Skeletal muscle tissue (tissue), 4 donors: ENCODE results near the gene RPLP2. TPM values are rescaled to one million over a fixed set of nuclear protein-coding genes. Genes with fewer than 3 reads are reported as not detected.
A peak's percentile ranks its signal among the peaks of the same experiment; 100 is the strongest.

Experiments
- H3K27ac ChIP-seq: one replicate; pipeline ENCODE4 v1.7.0; 2013; ENCODE audit warnings: mild to moderate bottlenecking, low read depth, low read length, inconsistent platforms
- H3K27me3 ChIP-seq, 3 donors: one replicate each; pipeline ENCODE4 v1.7.0; 2013; ENCODE audit warnings: low read length in 3 of 3; ENCODE audit not compliant: control insufficient read depth in 3 of 3, insufficient read depth in 3 of 3
- H3K36me3 ChIP-seq, 3 donors: one replicate each; pipeline ENCODE4 v1.7.0; 2013; ENCODE audit warnings: low read length in 3 of 3; ENCODE audit not compliant: control insufficient read depth in 3 of 3, insufficient read depth in 3 of 3
- H3K4me1 ChIP-seq, 3 donors: one replicate each; pipeline ENCODE4 v1.7.0; 2013; ENCODE audit warnings: low read length in 3 of 3, mild to moderate bottlenecking in 3 of 3; ENCODE audit not compliant: control insufficient read depth in 3 of 3, insufficient read depth in 3 of 3
- H3K4me3 ChIP-seq, 3 donors: one replicate each; pipeline ENCODE4 v1.7.0; 2013; ENCODE audit warnings: low read length in 3 of 3
- H3K9ac ChIP-seq, 3 donors: one replicate each; pipeline ENCODE4 v1.7.0; 2013; ENCODE audit warnings: low read length in 3 of 3, mild to moderate bottlenecking in 3 of 3, moderate library complexity in 2 of 3, low read depth in 1 of 3
- H3K9me3 ChIP-seq, 3 donors: one replicate each; pipeline ENCODE4 v1.7.0; 2013; ENCODE audit warnings: low read length in 3 of 3; ENCODE audit not compliant: control insufficient read depth in 3 of 3
- total RNA-seq: library from RNA; depleted of rRNA; stranded (reverse); fragments of >200 nt; gene quantifications from one replicate; pipeline ENCODE4 v1.2.3, GENCODE V29; 2014
- donor health status: Osteomylitis.

RPLP2 gene
- total RNA-seq, 1 donor from 2014 or later = 414 TPM

- Histone ChIP-seq H3K9me3 (no peaks in the 10 kb centered on the region), H3K4me3 (peak overlapping the region; percentile 15 to 47 (median 46)), H3K9ac (peak overlapping the region; percentile 47 to 62 (median 56)), H3K36me3 (peaks cover 8 to 10% (median 10%) of the 10 kb centered on the region in 3 donors), H3K27ac (peak overlapping the region; percentile 54), H3K27me3 (peaks cover 13 to 16% (median 14%) of the 10 kb centered on the region in 3 donors), H3K4me1 (peaks cover 16 to 19% (median 16%) of the 10 kb centered on the region in 3 donors)
Measured at GRCh38 chr11:783581-784015, 26.2 kb upstream of the RPLP2 start.

- no peak overlapping the region for H3K9ac ChIP-seq
- peaks cover 14 to 22% (median 16%) of the 10 kb centered on the region in 3 donors for H3K4me1 ChIP-seq
- H3K9me3 ChIP-seq = no peaks in the 10 kb centered on the region
- no peak overlapping the region for H3K27ac ChIP-seq
- H3K4me3 ChIP-seq = no peak overlapping the region
- H3K27me3 ChIP-seq = peaks cover 30 to 36% (median 34%) of the 10 kb centered on the region in 3 donors
- no peaks in the 10 kb centered on the region for H3K36me3 ChIP-seq
Measured at GRCh38 chr11:786235-787083, 23.3 kb upstream of the RPLP2 start.

GRCh38 chr11:787084-787675 is 22.6 kb upstream of the RPLP2 start:
- Histone ChIP-seq H3K4me3 (no peak overlapping the region), H3K27me3 (peaks cover 30 to 39% (median 37%) of the 10 kb centered on the region in 3 donors), H3K36me3 (no peaks in the 10 kb centered on the region), H3K9ac (no peak overlapping the region), H3K9me3 (no peaks in the 10 kb centered on the region), H3K4me1 (peaks cover 14 to 22% (median 16%) of the 10 kb centered on the region in 3 donors), H3K27ac (no peak overlapping the region)

- no peak overlapping the region for H3K9ac ChIP-seq
- peaks cover 30 to 42% (median 37%) of the 10 kb centered on the region in 3 donors for H3K27me3 ChIP-seq
- peaks cover 8 to 12% (median 8%) of the 10 kb centered on the region in 3 donors for H3K4me1 ChIP-seq
- no peaks in the 10 kb centered on the region for H3K9me3 ChIP-seq
- no peak overlapping the region for H3K4me3 ChIP-seq
- no peak overlapping the region for H3K27ac ChIP-seq
- H3K36me3 ChIP-seq = no peaks in the 10 kb centered on the region
Measured at GRCh38 chr11:788009-788640, 21.6 kb upstream of the RPLP2 start.

- Histone ChIP-seq H3K36me3 (no peaks in the 10 kb centered on the region), H3K27me3 (peaks cover 30 to 52% (median 45%) of the 10 kb centered on the region in 3 donors), H3K9me3 (no peaks in the 10 kb centered on the region), H3K4me1 (peaks cover 0 to 12% (median 0%) of the 10 kb centered on the region in 3 donors), H3K27ac (no peak overlapping the region), H3K4me3 (no peak overlapping the region), H3K9ac (no peak overlapping the region)
Measured at GRCh38 chr11:788953-789940, 20.5 kb upstream of the RPLP2 start.

GRCh38 chr11:789943-790342 is 19.8 kb upstream of the RPLP2 start, which contains the start of gene CEND1:
TSS of gene CEND1 (minus strand) at chr11:790090. CDS start at chr11:788576, 1,514 bp downstream.
- Histone ChIP-seq H3K27me3 (peaks cover 30 to 57% (median 51%) of the 10 kb centered on the region in 3 donors), H3K4me1 (peaks cover 0 to 17% (median 3%) of the 10 kb centered on the region in 3 donors), H3K9ac (no peak within 1 kb of the TSS), H3K9me3 (no peaks in the 10 kb centered on the region), H3K4me3 (no peak within 1 kb of the TSS), H3K36me3 (no peaks in the 10 kb centered on the region), H3K27ac (no peak within 1 kb of the TSS)

GRCh38 chr11:790721-791564 is 18.8 kb upstream of the RPLP2 start:
- H3K36me3 ChIP-seq = no peaks in the 10 kb centered on the region
- no peaks in the 10 kb centered on the region for H3K9me3 ChIP-seq
- H3K4me1 ChIP-seq = peaks cover 6 to 24% (median 13%) of the 10 kb centered on the region in 3 donors
- H3K27me3 ChIP-seq = peaks cover 33 to 59% (median 55%) of the 10 kb centered on the region in 3 donors
- H3K9ac ChIP-seq = no peak overlapping the region
- no peak overlapping the region for H3K27ac ChIP-seq
- H3K4me3 ChIP-seq = no peak overlapping the region

- no peak overlapping the region for H3K4me3 ChIP-seq
- H3K36me3 ChIP-seq = no peaks in the 10 kb centered on the region
- H3K9ac ChIP-seq = no peak overlapping the region
- no peaks in the 10 kb centered on the region for H3K9me3 ChIP-seq
- peaks cover 14 to 33% (median 21%) of the 10 kb centered on the region in 3 donors for H3K4me1 ChIP-seq
- H3K27ac ChIP-seq = no peak overlapping the region
- peaks cover 33 to 59% (median 56%) of the 10 kb centered on the region in 3 donors for H3K27me3 ChIP-seq
Measured at GRCh38 chr11:791658-792534, 17.9 kb upstream of the RPLP2 start.
